Liver (tissue), 3 donors: ENCODE data around the gene TOB1.

Source experiments
- FOXA2 ChIP-seq: IDR thresholded peaks from 2 replicates; pipeline ENCODE4 v1.6.1; 2016; ENCODE audit warnings: antibody characterized with exemption
- GABPA ChIP-seq, 2 donors: IDR thresholded peaks in 1 of 2; conservative IDR thresholded peaks in 1 of 2; 2 replicates each; pipeline ENCODE4 v1.6.1; 2016; ENCODE audit warnings: antibody characterized with exemption in 2 of 2, mild to moderate bottlenecking in 1 of 2, moderate library complexity in 1 of 2
- HNF4A ChIP-seq, 2 donors: conservative IDR thresholded peaks; 2 replicates each; pipeline ENCODE4 v1.6.1; 2016; ENCODE audit warnings: antibody characterized with exemption in 2 of 2, mild to moderate bottlenecking in 2 of 2
- RAD21 ChIP-seq, 2 donors: IDR thresholded peaks; 2 replicates each; pipeline ENCODE4 v1.6.1; 2016; ENCODE audit warnings: antibody characterized with exemption in 2 of 2, mild to moderate bottlenecking in 2 of 2
- SP1 ChIP-seq: IDR thresholded peaks from 2 replicates; pipeline ENCODE4 v1.6.1; 2018; ENCODE audit warnings: antibody characterized with exemption, mild to moderate bottlenecking
- TAF1 ChIP-seq: conservative IDR thresholded peaks from 2 replicates; pipeline ENCODE4 v1.6.1; 2016; ENCODE audit warnings: antibody characterized with exemption, mild to moderate bottlenecking
- YY1 ChIP-seq: IDR thresholded peaks from 2 replicates; pipeline ENCODE4 v1.6.1; 2016; ENCODE audit warnings: antibody characterized with exemption, mild to moderate bottlenecking
- TF ChIP-seq, protein P1 (sequence below): fragments of 150-350 bp; IDR thresholded peaks from 2 replicates; pipeline ENCODE4 v1.5.1; 2017; ENCODE audit warnings: improper control_type of control experiment, low read depth, low read length; ENCODE audit not compliant: missing input control
- TF ChIP-seq, protein P2 (sequence below): IDR thresholded peaks from 2 replicates; pipeline ENCODE4 v1.6.1; 2016; ENCODE audit warnings: antibody characterized with exemption
- TF ChIP-seq, protein P3 (sequence below): IDR thresholded peaks from 2 replicates; pipeline ENCODE4 v1.6.1; 2016; ENCODE audit warnings: antibody characterized with exemption, mild to moderate bottlenecking
- TF ChIP-seq, protein P4 (sequence below): IDR thresholded peaks from 2 replicates; pipeline ENCODE4 v1.6.1; 2016; ENCODE audit warnings: antibody characterized with exemption
- TF ChIP-seq, protein P5 (sequence below): IDR thresholded peaks from 2 replicates; pipeline ENCODE4 v1.6.1; 2016; ENCODE audit warnings: antibody characterized with exemption
- donor health status: healthy.
- donor health status: healthy.

DNA sequence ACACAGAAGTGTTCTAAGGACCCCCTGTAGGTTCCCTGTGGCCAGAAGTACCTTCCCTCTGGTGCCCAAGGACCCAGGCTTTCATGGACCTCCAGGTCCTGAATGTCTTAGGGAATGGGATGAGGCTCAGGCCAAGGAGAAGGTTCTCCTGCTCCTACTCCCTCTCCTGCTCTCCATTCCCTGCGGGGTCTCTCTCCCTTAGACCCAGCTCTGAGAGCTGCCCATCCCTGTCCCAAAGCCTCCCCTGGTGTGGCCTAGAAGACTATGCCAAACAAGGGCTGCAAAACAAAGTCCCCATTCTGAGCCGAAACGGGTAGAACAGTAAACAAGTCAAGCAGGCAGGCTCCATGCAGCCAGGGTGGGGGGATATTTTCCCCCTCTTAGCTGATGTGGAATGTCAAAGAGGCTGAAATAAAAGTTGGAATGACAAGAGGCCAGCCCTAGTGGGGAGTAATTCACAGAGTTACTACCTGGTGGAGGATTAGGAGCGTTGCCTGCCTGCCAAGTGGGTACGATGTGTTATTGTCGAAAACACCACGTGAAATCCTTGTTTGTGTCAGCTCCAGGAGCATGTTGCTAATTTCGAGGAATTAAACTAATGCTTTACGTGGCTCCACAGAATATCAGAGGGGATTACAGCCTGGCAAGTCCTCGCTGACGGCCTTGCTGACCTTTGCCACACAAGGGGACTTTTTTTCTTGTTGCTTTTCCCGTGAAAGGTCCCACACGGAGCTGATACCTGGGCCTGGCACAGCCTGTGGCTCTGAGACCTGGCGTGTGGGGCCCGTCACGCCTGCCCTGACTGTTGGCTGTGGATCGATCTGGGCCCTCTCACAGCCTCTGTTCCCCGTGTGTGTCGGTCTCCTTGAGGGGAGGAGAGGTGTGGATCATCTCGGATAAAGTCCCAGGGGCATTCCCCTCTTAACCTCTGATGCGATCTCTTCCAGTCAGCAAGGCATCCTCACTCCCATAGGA is 27.9 kb downstream of the TOB1 start:
- TF ChIP-seq, protein P1, sequence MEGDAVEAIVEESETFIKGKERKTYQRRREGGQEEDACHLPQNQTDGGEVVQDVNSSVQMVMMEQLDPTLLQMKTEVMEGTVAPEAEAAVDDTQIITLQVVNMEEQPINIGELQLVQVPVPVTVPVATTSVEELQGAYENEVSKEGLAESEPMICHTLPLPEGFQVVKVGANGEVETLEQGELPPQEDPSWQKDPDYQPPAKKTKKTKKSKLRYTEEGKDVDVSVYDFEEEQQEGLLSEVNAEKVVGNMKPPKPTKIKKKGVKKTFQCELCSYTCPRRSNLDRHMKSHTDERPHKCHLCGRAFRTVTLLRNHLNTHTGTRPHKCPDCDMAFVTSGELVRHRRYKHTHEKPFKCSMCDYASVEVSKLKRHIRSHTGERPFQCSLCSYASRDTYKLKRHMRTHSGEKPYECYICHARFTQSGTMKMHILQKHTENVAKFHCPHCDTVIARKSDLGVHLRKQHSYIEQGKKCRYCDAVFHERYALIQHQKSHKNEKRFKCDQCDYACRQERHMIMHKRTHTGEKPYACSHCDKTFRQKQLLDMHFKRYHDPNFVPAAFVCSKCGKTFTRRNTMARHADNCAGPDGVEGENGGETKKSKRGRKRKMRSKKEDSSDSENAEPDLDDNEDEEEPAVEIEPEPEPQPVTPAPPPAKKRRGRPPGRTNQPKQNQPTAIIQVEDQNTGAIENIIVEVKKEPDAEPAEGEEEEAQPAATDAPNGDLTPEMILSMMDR = no peak
- TF ChIP-seq, protein P2, sequence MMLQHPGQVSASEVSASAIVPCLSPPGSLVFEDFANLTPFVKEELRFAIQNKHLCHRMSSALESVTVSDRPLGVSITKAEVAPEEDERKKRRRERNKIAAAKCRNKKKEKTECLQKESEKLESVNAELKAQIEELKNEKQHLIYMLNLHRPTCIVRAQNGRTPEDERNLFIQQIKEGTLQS = no peak
- TF ChIP-seq TAF1 = no peak
- TF ChIP-seq HNF4A (conservative IDR thresholded peaks at IDR 0.05) = no peak
- TF ChIP-seq YY1 = no peak
- no peak for TF ChIP-seq RAD21 (IDR thresholded peaks at IDR 0.05)
- TF ChIP-seq GABPA (IDR thresholded peaks at IDR 0.05 in 1 of 2, conservative IDR thresholded peaks at IDR 0.05 in 1 of 2) = no peak
- TF ChIP-seq, protein P3, sequence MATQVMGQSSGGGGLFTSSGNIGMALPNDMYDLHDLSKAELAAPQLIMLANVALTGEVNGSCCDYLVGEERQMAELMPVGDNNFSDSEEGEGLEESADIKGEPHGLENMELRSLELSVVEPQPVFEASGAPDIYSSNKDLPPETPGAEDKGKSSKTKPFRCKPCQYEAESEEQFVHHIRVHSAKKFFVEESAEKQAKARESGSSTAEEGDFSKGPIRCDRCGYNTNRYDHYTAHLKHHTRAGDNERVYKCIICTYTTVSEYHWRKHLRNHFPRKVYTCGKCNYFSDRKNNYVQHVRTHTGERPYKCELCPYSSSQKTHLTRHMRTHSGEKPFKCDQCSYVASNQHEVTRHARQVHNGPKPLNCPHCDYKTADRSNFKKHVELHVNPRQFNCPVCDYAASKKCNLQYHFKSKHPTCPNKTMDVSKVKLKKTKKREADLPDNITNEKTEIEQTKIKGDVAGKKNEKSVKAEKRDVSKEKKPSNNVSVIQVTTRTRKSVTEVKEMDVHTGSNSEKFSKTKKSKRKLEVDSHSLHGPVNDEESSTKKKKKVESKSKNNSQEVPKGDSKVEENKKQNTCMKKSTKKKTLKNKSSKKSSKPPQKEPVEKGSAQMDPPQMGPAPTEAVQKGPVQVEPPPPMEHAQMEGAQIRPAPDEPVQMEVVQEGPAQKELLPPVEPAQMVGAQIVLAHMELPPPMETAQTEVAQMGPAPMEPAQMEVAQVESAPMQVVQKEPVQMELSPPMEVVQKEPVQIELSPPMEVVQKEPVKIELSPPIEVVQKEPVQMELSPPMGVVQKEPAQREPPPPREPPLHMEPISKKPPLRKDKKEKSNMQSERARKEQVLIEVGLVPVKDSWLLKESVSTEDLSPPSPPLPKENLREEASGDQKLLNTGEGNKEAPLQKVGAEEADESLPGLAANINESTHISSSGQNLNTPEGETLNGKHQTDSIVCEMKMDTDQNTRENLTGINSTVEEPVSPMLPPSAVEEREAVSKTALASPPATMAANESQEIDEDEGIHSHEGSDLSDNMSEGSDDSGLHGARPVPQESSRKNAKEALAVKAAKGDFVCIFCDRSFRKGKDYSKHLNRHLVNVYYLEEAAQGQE = no peak
- TF ChIP-seq, protein P4, sequence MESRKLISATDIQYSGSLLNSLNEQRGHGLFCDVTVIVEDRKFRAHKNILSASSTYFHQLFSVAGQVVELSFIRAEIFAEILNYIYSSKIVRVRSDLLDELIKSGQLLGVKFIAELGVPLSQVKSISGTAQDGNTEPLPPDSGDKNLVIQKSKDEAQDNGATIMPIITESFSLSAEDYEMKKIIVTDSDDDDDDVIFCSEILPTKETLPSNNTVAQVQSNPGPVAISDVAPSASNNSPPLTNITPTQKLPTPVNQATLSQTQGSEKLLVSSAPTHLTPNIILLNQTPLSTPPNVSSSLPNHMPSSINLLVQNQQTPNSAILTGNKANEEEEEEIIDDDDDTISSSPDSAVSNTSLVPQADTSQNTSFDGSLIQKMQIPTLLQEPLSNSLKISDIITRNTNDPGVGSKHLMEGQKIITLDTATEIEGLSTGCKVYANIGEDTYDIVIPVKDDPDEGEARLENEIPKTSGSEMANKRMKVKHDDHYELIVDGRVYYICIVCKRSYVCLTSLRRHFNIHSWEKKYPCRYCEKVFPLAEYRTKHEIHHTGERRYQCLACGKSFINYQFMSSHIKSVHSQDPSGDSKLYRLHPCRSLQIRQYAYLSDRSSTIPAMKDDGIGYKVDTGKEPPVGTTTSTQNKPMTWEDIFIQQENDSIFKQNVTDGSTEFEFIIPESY = no peak
- TF ChIP-seq FOXA2 = no peak
- TF ChIP-seq, protein P5, sequence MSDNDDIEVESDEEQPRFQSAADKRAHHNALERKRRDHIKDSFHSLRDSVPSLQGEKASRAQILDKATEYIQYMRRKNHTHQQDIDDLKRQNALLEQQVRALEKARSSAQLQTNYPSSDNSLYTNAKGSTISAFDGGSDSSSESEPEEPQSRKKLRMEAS = no peak
- TF ChIP-seq SP1 = no peak
